Liver (tissue), 3 donors: ENCODE results near the gene ANKRD9.

ENCODE experiments used
- EGR1 ChIP-seq, 2 donors: IDR thresholded peaks; 2 replicates each; pipeline ENCODE4 v1.6.1; 2016 to 2018; ENCODE audit warnings: antibody characterized with exemption in 2 of 2, low read depth in 2 of 2
- GABPA ChIP-seq, 2 donors: IDR thresholded peaks in 1 of 2; conservative IDR thresholded peaks in 1 of 2; 2 replicates each; pipeline ENCODE4 v1.6.1; 2016; ENCODE audit warnings: antibody characterized with exemption in 2 of 2, mild to moderate bottlenecking in 1 of 2, moderate library complexity in 1 of 2
- HNF4G ChIP-seq: IDR thresholded peaks from 2 replicates; pipeline ENCODE4 v1.6.1; 2016; ENCODE audit warnings: antibody characterized with exemption
- JUND ChIP-seq, 2 donors: IDR thresholded peaks; 2 replicates each; pipeline ENCODE4 v1.6.1; 2016; ENCODE audit warnings: antibody characterized with exemption in 2 of 2
- NR2F2 ChIP-seq: IDR thresholded peaks from 2 replicates; pipeline ENCODE4 v1.6.1; 2016; ENCODE audit warnings: antibody characterized with exemption
- RAD21 ChIP-seq, 2 donors: IDR thresholded peaks; 2 replicates each; pipeline ENCODE4 v1.6.1; 2016; ENCODE audit warnings: antibody characterized with exemption in 2 of 2, mild to moderate bottlenecking in 2 of 2
- RXRA ChIP-seq, 2 donors: IDR thresholded peaks; 2 replicates each; pipeline ENCODE4 v1.6.1; 2017 to 2018; ENCODE audit warnings: antibody characterized with exemption in 2 of 2, mild to moderate bottlenecking in 1 of 2
- TAF1 ChIP-seq: conservative IDR thresholded peaks from 2 replicates; pipeline ENCODE4 v1.6.1; 2016; ENCODE audit warnings: antibody characterized with exemption, mild to moderate bottlenecking
- YY1 ChIP-seq: IDR thresholded peaks from 2 replicates; pipeline ENCODE4 v1.6.1; 2016; ENCODE audit warnings: antibody characterized with exemption, mild to moderate bottlenecking
- TF ChIP-seq, protein P1 (sequence below): fragments of 150-350 bp; IDR thresholded peaks from 2 replicates; pipeline ENCODE4 v1.5.1; 2017; ENCODE audit warnings: improper control_type of control experiment, low read depth, low read length; ENCODE audit not compliant: missing input control
- TF ChIP-seq, protein P2 (sequence below): IDR thresholded peaks from 2 replicates; pipeline ENCODE4 v1.6.1; 2016; ENCODE audit warnings: antibody characterized with exemption, mild to moderate bottlenecking
- TF ChIP-seq, protein P3 (sequence below): IDR thresholded peaks from 2 replicates; pipeline ENCODE4 v1.6.1; 2016; ENCODE audit warnings: antibody characterized with exemption
- TF ChIP-seq, protein P4 (sequence below): IDR thresholded peaks from 2 replicates; pipeline ENCODE4 v1.6.1; 2016; ENCODE audit warnings: antibody characterized with exemption
- TF ChIP-seq, protein P5 (sequence below): IDR thresholded peaks from 2 replicates; pipeline ENCODE4 v1.6.1; 2016; ENCODE audit warnings: antibody characterized with exemption
- donor health status: healthy.
- donor health status: healthy.

DNA sequence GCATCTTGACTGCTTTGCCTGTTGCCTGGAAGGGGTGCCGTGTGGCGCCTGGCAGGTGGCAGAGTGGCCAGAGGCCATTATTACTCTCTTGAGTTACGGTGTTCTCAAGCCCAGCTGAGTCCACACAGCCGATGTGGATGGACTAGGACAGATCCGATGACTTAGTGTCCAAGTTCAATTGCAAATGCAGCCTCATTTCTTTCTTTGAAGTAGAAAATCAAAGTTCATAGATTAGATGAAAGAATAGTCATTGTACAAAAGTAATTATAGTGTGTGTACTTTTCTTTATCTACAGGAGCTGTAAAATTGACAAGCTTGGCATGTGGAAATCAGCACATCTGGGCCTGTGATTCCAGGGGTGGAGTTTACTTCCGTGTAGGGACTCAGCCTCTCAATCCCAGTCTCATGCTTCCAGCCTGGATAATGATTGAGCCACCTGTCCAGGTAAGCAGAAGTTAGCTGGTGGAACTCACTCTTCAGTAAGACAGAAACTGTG, 44.7 kb downstream of the ANKRD9 start:
- TF ChIP-seq, protein P1, sequence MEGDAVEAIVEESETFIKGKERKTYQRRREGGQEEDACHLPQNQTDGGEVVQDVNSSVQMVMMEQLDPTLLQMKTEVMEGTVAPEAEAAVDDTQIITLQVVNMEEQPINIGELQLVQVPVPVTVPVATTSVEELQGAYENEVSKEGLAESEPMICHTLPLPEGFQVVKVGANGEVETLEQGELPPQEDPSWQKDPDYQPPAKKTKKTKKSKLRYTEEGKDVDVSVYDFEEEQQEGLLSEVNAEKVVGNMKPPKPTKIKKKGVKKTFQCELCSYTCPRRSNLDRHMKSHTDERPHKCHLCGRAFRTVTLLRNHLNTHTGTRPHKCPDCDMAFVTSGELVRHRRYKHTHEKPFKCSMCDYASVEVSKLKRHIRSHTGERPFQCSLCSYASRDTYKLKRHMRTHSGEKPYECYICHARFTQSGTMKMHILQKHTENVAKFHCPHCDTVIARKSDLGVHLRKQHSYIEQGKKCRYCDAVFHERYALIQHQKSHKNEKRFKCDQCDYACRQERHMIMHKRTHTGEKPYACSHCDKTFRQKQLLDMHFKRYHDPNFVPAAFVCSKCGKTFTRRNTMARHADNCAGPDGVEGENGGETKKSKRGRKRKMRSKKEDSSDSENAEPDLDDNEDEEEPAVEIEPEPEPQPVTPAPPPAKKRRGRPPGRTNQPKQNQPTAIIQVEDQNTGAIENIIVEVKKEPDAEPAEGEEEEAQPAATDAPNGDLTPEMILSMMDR = no peak
- TF ChIP-seq JUND (IDR thresholded peaks at IDR 0.05) (no peak), RAD21 (IDR thresholded peaks at IDR 0.05) (no peak), HNF4G (no peak), NR2F2 (no peak), YY1 (no peak), EGR1 (IDR thresholded peaks at IDR 0.05; ENCODE audit: low read depth in 2 of 2) (no peak), GABPA (IDR thresholded peaks at IDR 0.05 in 1 of 2, conservative IDR thresholded peaks at IDR 0.05 in 1 of 2) (no peak), TAF1 (no peak), RXRA (IDR thresholded peaks at IDR 0.05) (no peak)
- TF ChIP-seq, protein P2, sequence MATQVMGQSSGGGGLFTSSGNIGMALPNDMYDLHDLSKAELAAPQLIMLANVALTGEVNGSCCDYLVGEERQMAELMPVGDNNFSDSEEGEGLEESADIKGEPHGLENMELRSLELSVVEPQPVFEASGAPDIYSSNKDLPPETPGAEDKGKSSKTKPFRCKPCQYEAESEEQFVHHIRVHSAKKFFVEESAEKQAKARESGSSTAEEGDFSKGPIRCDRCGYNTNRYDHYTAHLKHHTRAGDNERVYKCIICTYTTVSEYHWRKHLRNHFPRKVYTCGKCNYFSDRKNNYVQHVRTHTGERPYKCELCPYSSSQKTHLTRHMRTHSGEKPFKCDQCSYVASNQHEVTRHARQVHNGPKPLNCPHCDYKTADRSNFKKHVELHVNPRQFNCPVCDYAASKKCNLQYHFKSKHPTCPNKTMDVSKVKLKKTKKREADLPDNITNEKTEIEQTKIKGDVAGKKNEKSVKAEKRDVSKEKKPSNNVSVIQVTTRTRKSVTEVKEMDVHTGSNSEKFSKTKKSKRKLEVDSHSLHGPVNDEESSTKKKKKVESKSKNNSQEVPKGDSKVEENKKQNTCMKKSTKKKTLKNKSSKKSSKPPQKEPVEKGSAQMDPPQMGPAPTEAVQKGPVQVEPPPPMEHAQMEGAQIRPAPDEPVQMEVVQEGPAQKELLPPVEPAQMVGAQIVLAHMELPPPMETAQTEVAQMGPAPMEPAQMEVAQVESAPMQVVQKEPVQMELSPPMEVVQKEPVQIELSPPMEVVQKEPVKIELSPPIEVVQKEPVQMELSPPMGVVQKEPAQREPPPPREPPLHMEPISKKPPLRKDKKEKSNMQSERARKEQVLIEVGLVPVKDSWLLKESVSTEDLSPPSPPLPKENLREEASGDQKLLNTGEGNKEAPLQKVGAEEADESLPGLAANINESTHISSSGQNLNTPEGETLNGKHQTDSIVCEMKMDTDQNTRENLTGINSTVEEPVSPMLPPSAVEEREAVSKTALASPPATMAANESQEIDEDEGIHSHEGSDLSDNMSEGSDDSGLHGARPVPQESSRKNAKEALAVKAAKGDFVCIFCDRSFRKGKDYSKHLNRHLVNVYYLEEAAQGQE = no peak
- TF ChIP-seq, protein P3, sequence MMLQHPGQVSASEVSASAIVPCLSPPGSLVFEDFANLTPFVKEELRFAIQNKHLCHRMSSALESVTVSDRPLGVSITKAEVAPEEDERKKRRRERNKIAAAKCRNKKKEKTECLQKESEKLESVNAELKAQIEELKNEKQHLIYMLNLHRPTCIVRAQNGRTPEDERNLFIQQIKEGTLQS = no peak
- TF ChIP-seq, protein P4, sequence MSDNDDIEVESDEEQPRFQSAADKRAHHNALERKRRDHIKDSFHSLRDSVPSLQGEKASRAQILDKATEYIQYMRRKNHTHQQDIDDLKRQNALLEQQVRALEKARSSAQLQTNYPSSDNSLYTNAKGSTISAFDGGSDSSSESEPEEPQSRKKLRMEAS = no peak
- TF ChIP-seq, protein P5, sequence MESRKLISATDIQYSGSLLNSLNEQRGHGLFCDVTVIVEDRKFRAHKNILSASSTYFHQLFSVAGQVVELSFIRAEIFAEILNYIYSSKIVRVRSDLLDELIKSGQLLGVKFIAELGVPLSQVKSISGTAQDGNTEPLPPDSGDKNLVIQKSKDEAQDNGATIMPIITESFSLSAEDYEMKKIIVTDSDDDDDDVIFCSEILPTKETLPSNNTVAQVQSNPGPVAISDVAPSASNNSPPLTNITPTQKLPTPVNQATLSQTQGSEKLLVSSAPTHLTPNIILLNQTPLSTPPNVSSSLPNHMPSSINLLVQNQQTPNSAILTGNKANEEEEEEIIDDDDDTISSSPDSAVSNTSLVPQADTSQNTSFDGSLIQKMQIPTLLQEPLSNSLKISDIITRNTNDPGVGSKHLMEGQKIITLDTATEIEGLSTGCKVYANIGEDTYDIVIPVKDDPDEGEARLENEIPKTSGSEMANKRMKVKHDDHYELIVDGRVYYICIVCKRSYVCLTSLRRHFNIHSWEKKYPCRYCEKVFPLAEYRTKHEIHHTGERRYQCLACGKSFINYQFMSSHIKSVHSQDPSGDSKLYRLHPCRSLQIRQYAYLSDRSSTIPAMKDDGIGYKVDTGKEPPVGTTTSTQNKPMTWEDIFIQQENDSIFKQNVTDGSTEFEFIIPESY = no peak
